A549 (cell line): ENCODE measurements around the gene NSG2. TPM values are rescaled to one million over a fixed set of nuclear protein-coding genes. Genes with fewer than 3 reads are reported as not detected.
A peak's percentile ranks its signal among the peaks of the same experiment; 100 is the strongest.
"Not testable (repeated sequence)": the region's sequence is repeated elsewhere in the genome, so short reads cannot be mapped to it uniquely, and the experiment has no call there.

Experiments used
- ATAC-seq, 2 experiments: fragments of 200-7000 bp in 1 of 2; fragments of >200 bp in 1 of 2; cut with Nextera tagmentation in 1 of 2; cut with Tn5 transposase in 1 of 2; 3 replicates each; pipeline versions ENCODE4 v1.8.0 to v1.9.1; 2018 to 2020; ENCODE audit warnings: mild to moderate bottlenecking in 1 of 2, moderate library complexity in 1 of 2
- CTCF ChIA-PET: fragments of 300-600 bp; sonication (Branson Sonifier 250); formaldehyde crosslinking; extraction: SDS; loops from one replicate; lab custom pipeline; 2021; ENCODE audit warnings: antibody characterized with exemption, inconsistent platforms; lab: Yijun Ruan, JAX
- POLR2A ChIA-PET: fragments of 350-600 bp; formaldehyde crosslinking; extraction: SDS; loops from one replicate; lab custom pipeline; 2021; ENCODE audit warnings: antibody characterized with exemption, inconsistent platforms; lab: Yijun Ruan, JAX
- DNase-seq, 2 experiments: peaks; one replicate each; pipeline versions ENCODE4 v3.0.0 to v3.0.0-alpha.2; 2011 to 2016; ENCODE audit warnings: low read depth in 1 of 2, low spot score in 1 of 2
- FAIRE-seq: peaks from 2 replicates; lab custom pipeline; 2011; peaks lifted over from hg19 to GRCh38; lab: Jason Lieb, UNC
- H3K27ac ChIP-seq, 2 experiments: fragments of >200 bp; sonication (Bioruptor Twin); formaldehyde crosslinking; 3 replicates each; pipeline ENCODE4 v1.5.1; 2016 to 2017
- H3K4me1 ChIP-seq: fragments of >200 bp; sonication (Bioruptor Twin); formaldehyde crosslinking; 3 replicates; pipeline ENCODE4 v1.6.1; 2016
- H3K4me2 ChIP-seq: fragments of >200 bp; sonication (Bioruptor Twin); formaldehyde crosslinking; 3 replicates; pipeline ENCODE4 v1.6.1; 2016
- H3K4me3 ChIP-seq: fragments of >200 bp; sonication (Bioruptor Twin); formaldehyde crosslinking; 3 replicates; pipeline ENCODE4 v1.5.1; 2016
- H3K9me3 ChIP-seq: fragments of >200 bp; sonication (Bioruptor Twin); formaldehyde crosslinking; 3 replicates; pipeline ENCODE4 v1.6.1; 2016
- BCL3 ChIP-seq: fragments of >200 bp; sonication (Bioruptor Twin); formaldehyde crosslinking; IDR thresholded peaks from 3 replicates; pipeline ENCODE4 v1.6.1; 2016
- BHLHE40 ChIP-seq: IDR thresholded peaks from 2 replicates; pipeline ENCODE4 v1.6.1; 2012; ENCODE audit warnings: low read depth, low read length, inconsistent platforms
- CHD2 ChIP-seq: fragments of 150-350 bp; IDR thresholded peaks from 2 replicates; pipeline ENCODE4 v1.6.1; 2014; ENCODE audit warnings: low read length; ENCODE audit not compliant: partially characterized antibody
- CTCF ChIP-seq: fragments of >200 bp; sonication (Bioruptor Twin); formaldehyde crosslinking; IDR thresholded peaks from 3 replicates; pipeline ENCODE4 v1.5.1; 2016
- ESRRA ChIP-seq: fragments of 150-350 bp; IDR thresholded peaks from 2 replicates; pipeline ENCODE4 v1.6.1; 2014; ENCODE audit warnings: mild to moderate bottlenecking, low read length, borderline replicate concordance
- FOSB ChIP-seq: fragments of 250-450 bp; sonication (Bioruptor Pico); IDR thresholded peaks from 2 replicates; pipeline ENCODE4 v1.5.0; 2020; ENCODE audit warnings: mild to moderate bottlenecking, moderate library complexity
- FOSL2 ChIP-seq, 2 experiments: fragments of 450-650 bp in 1 of 2; fragments of >200 bp in 1 of 2; sonication (Bioruptor Twin) in 1 of 2; formaldehyde crosslinking; IDR thresholded peaks; 2 replicates each; pipeline versions ENCODE4 v1.5.0 to v1.6.1; 2016 to 2020; ENCODE audit warnings: mild to moderate bottlenecking in 1 of 2, moderate library complexity in 1 of 2
- FOXS1 ChIP-seq: fragments of 250-450 bp; sonication (Bioruptor Pico); IDR thresholded peaks from 2 replicates; pipeline ENCODE4 v1.5.0; 2020; ENCODE audit warnings: mild to moderate bottlenecking, moderate library complexity
- HDAC2 ChIP-seq: fragments of 200-600 bp; sonication (generic); IDR thresholded peaks from 2 replicates; pipeline ENCODE4 v1.6.1; 2016
- HMGXB4 ChIP-seq: fragments of 250-450 bp; sonication (Bioruptor Pico); IDR thresholded peaks from 2 replicates; pipeline ENCODE4 v1.5.0; 2021; ENCODE audit warnings: mild to moderate bottlenecking, moderate library complexity, borderline replicate concordance
- HOXB13 ChIP-seq: fragments of 250-450 bp; sonication (Bioruptor Pico); IDR thresholded peaks from 2 replicates; pipeline ENCODE4 v1.5.0; 2020; ENCODE audit warnings: low read depth, mild to moderate bottlenecking, moderate library complexity
- JUN ChIP-seq, 2 experiments: fragments of >200 bp; sonication (Bioruptor Twin); formaldehyde crosslinking; IDR thresholded peaks; 2 replicates in 1 of 2; 3 replicates in 1 of 2; pipeline ENCODE4 v1.6.1; 2016 to 2017
- KDM5A ChIP-seq: fragments of 200-600 bp; sonication (generic); IDR thresholded peaks from 2 replicates; pipeline ENCODE4 v1.6.1; 2016; ENCODE audit warnings: antibody characterized with exemption, mild to moderate bottlenecking
- MAX ChIP-seq: IDR thresholded peaks from 2 replicates; pipeline ENCODE4 v1.6.1; 2012
- MAZ ChIP-seq: fragments of 150-350 bp; IDR thresholded peaks from 2 replicates; pipeline ENCODE4 v1.6.1; 2014; ENCODE audit warnings: antibody characterized with exemption, low read depth, low read length, borderline replicate concordance
- NPAS2 ChIP-seq: fragments of 250-450 bp; sonication (Bioruptor Pico); IDR thresholded peaks from 2 replicates; pipeline ENCODE4 v1.8.0; 2022; ENCODE audit warnings: mild to moderate bottlenecking, moderate library complexity, borderline replicate concordance
- NR3C1 ChIP-seq: fragments of >200 bp; sonication (Bioruptor Twin); formaldehyde crosslinking; IDR thresholded peaks from 3 replicates; pipeline ENCODE4 v1.6.1; 2017
- PBX3 ChIP-seq: IDR thresholded peaks from 2 replicates; pipeline ENCODE4 v1.6.1; 2012
- POLR2AphosphoS2 ChIP-seq: conservative IDR thresholded peaks from 2 replicates; pipeline ENCODE4 v1.6.1; 2012; ENCODE audit warnings: low read length, improper control_type of control experiment, inconsistent platforms
- RAD21 ChIP-seq, 2 experiments: fragments of >200 bp in 1 of 2; sonication (Bioruptor Twin) in 1 of 2; formaldehyde crosslinking in 1 of 2; IDR thresholded peaks in 1 of 2; conservative IDR thresholded peaks in 1 of 2; 2 replicates in 1 of 2; 3 replicates in 1 of 2; pipeline ENCODE4 v1.6.1; 2012 to 2018; ENCODE audit warnings: inconsistent platforms in 1 of 2
- RNF2 ChIP-seq: fragments of 200-600 bp; sonication (generic); IDR thresholded peaks from 2 replicates; pipeline ENCODE4 v1.6.1; 2016; ENCODE audit warnings: low read depth, mild to moderate bottlenecking, antibody characterized with exemption, moderate library complexity, borderline replicate concordance
- SMC3 ChIP-seq: fragments of >200 bp; sonication (Bioruptor Twin); formaldehyde crosslinking; IDR thresholded peaks from 3 replicates; pipeline ENCODE4 v1.6.1; 2018; ENCODE audit warnings: inconsistent platforms
- ZFP36 ChIP-seq: fragments of 450-650 bp; IDR thresholded peaks from 2 replicates; pipeline ENCODE4 v1.6.1; 2014; ENCODE audit warnings: borderline replicate concordance; ENCODE audit not compliant: partially characterized antibody
- ZNF302 ChIP-seq: fragments of 250-450 bp; sonication (Bioruptor Pico); IDR thresholded peaks from 2 replicates; pipeline ENCODE4 v1.9.0; 2021; ENCODE audit warnings: inconsistent platforms, mild to moderate bottlenecking, moderate library complexity
- WGBS: methylation state at CpG from one replicate; pipeline ENCODE4 v1.1.6; 2017; ENCODE audit errors: missing lambda C conversion rate; 5-methylcytosine and 5-hydroxymethylcytosine counted together
- polyA plus RNA-seq, 4 experiments: library from polyadenylated mRNA; depleted of rRNA in 3 of 4; stranded (reverse); fragments of >200 nt; fragmentation: RNase III in 1 of 4; extraction: RNeasy Plus Mini Kit Qiagen cat#74134 plus additional on column Dnase treatment in 1 of 4; gene quantifications; 2 replicates in 3 of 4; 3 replicates in 1 of 4; pipeline ENCODE4 v1.2.3, GENCODE V29; 2011 to 2017

The NSG2 gene
- polyA plus RNA-seq, 2 of the 4 experiments (the other 2 are of a cell fraction), result 0.06 TPM; not detected in 1

- no peak for ATAC-seq
- no peak overlapping the region for H3K27ac ChIP-seq
- 4% methylated on average over 3 of the region's 3 CpGs for WGBS
- no peak for FAIRE-seq
- H3K4me1 ChIP-seq, result no peaks in the 10 kb centered on the region
- no peaks in the 10 kb centered on the region for H3K9me3 ChIP-seq
- H3K4me2 ChIP-seq, result no peak overlapping the region
- no peak overlapping the region for H3K4me3 ChIP-seq
- CTCF ChIA-PET, result interaction anchor here (0.6 to 1.7 kb wide), 3 partner anchors 23 to 1223 kb away, joined by 3 to 5 read pairs (median 3); partner anchors contain the start of gene NSG2
- no peak for DNase-seq
- TF ChIP-seq CHD2, result no peak
- no peak for TF ChIP-seq MAX
- TF ChIP-seq KDM5A, result no peak
- TF ChIP-seq HOXB13 (CRISPR knock-in tag), result no peak
- TF ChIP-seq NR3C1, result no peak
- TF ChIP-seq ZNF302, result no peak
- no peak for TF ChIP-seq HMGXB4
- no peak for TF ChIP-seq ZFP36
- no peak for TF ChIP-seq FOXS1 (CRISPR knock-in tag)
- no peak for TF ChIP-seq PBX3
- no peak for TF ChIP-seq FOSL2 (IDR thresholded peaks at IDR 0.05)
- TF ChIP-seq FOSL2 (CRISPR knock-in tag; IDR thresholded peaks at IDR 0.05), result no peak
- TF ChIP-seq JUN (IDR thresholded peaks at IDR 0.05), result no peak
- TF ChIP-seq FOSB, result no peak
- TF ChIP-seq, all 56 proteins: peak for 0
- POLR2A ChIA-PET, result no interaction called here
These were observed 34.1 kb upstream of the NSG2 start for GRCh38 chr5:174011441-174011840.

- H3K4me3 ChIP-seq, H3K4me1 ChIP-seq: not testable (repeated sequence)
- peak; percentile 83 for FAIRE-seq
- peak; percentile 53 for TF ChIP-seq CTCF
- peak; percentile 31; the same call in 2 of the 3 replicates for TF ChIP-seq SMC3
- peak; percentile 62 to 82 for TF ChIP-seq RAD21 (conservative IDR thresholded peaks at IDR 0.05 in 1 of 2, IDR thresholded peaks at IDR 0.05 in 1 of 2)
- TF ChIP-seq, all 56 proteins: peak for 3; not testable (repeated sequence) for 53
- WGBS, result 62% methylated on average over 17 of the region's 19 CpGs
- H3K9me3 ChIP-seq, H3K27ac ChIP-seq, POLR2A ChIA-PET: not testable (repeated sequence)
- CTCF ChIA-PET, result interaction anchor here (0.6 to 1.5 kb wide), 4 partner anchors 291 to 1033 kb away, joined by 3 to 10 read pairs (median 4); no protein-coding TSS in a partner anchor
- peak; percentile 62 to 85; a peak in 5 of 6 replicates for ATAC-seq
- DNase-seq, result peak; percentile 44 to 72
- H3K4me2 ChIP-seq, result peak overlapping the region; percentile 47; the same call in 1 of the 3 replicates
These were observed 25.2 kb upstream of the NSG2 start for GRCh38 chr5:174020069-174020927.

GRCh38 chr5:174020928-174021304 lies 24.6 kb upstream of the NSG2 start:
- WGBS, result 9% methylated on average over 3 of the region's 3 CpGs
- no peak for FAIRE-seq
- Histone ChIP-seq H3K27ac (no peak overlapping the region), H3K4me1 (no peaks in the 10 kb centered on the region), H3K4me2 (no peak overlapping the region), H3K4me3 (no peak overlapping the region), H3K9me3 (no peaks in the 10 kb centered on the region)
- ATAC-seq, result no peak
- CTCF ChIA-PET, result interaction anchor here (0.6 to 1.5 kb wide), 3 partner anchors 290 to 1034 kb away, joined by 3 to 10 read pairs (median 3); no protein-coding TSS in a partner anchor
- DNase-seq, result no peak
- POLR2A ChIA-PET, result no interaction called here
- no peak for TF ChIP-seq MAZ
- TF ChIP-seq HDAC2, result no peak
- TF ChIP-seq BCL3, result no peak
- no peak for TF ChIP-seq NR3C1
- no peak for TF ChIP-seq ZNF302
- no peak for TF ChIP-seq RNF2
- TF ChIP-seq NPAS2 (CRISPR knock-in tag), result no peak
- no peak for TF ChIP-seq JUN (IDR thresholded peaks at IDR 0.05)
- no peak for TF ChIP-seq ESRRA
- TF ChIP-seq BHLHE40, result no peak
- TF ChIP-seq POLR2AphosphoS2, result no peak
